Prostate gland (tissue), 2 donors: ENCODE measurements around the gene MMD.

Source experiments
- CTCF ChIP-seq, 4 experiments: fragments of 200-600 bp in 2 of 4; fragments of 450-650 bp in 2 of 4; sonication (generic) in 2 of 4; IDR thresholded peaks; 1 replicate in 3 of 4; 2 replicates in 1 of 4; pipeline ENCODE4 v1.5.1; 2016 to 2019; ENCODE audit warnings: antibody characterized with exemption in 4 of 4, mild to moderate bottlenecking in 2 of 4, moderate library complexity in 2 of 4
- POLR2A ChIP-seq: fragments of 450-650 bp; IDR thresholded peaks from one replicate; pipeline ENCODE4 v1.6.1; 2016; ENCODE audit warnings: antibody characterized with exemption, mild to moderate bottlenecking
- POLR2AphosphoS5 ChIP-seq: sonication (generic); formaldehyde crosslinking; IDR thresholded peaks from one replicate; pipeline ENCODE4 v1.6.1; 2017; ENCODE audit warnings: antibody characterized with exemption

GRCh38 chr17:55388842-55389241 lies 32.8 kb downstream of the MMD start:
- TF ChIP-seq POLR2A = no peak
- TF ChIP-seq CTCF (IDR thresholded peaks at IDR 0.05) = no peak
- no peak for TF ChIP-seq POLR2AphosphoS5
